Panc1 (cell line): ENCODE data around the gene PRR5. TPM values are rescaled to one million over a fixed set of nuclear protein-coding genes. Genes with fewer than 3 reads are reported as not detected.

Experiments used
- ATAC-seq: fragments of 200-7000 bp; cut with Tn5 transposase; 2 replicates; pipeline ENCODE4 v1.9.1; 2020; ENCODE audit warnings: mild to moderate bottlenecking, moderate library complexity
- BruUV-seq: library from RNA; stranded (reverse); fragments of 400-500 nt; replicated peaks from 2 replicates; lab custom pipeline; 2021; lab: Mats Ljungman, UMichigan
- CTCF ChIA-PET: fragments of 300-600 bp; sonication (Branson Sonifier 250); formaldehyde crosslinking; loops from one replicate; lab custom pipeline; 2022; ENCODE audit warnings: antibody characterized with exemption; lab: Charles Lee
- POLR2A ChIA-PET: fragments of 300-600 bp; sonication (Branson Sonifier 250); formaldehyde crosslinking; loops from one replicate; lab custom pipeline; 2022; ENCODE audit warnings: antibody characterized with exemption; lab: Charles Lee
- DNase-seq: peaks from one replicate; pipeline ENCODE4 v3.0.0-alpha.2; 2010; ENCODE audit warnings: low read depth, low spot score
- H3K27ac ChIP-seq: 2 replicates; pipeline ENCODE4 v1.5.1; 2011; ENCODE audit warnings: mild to moderate bottlenecking, low read length, inconsistent platforms
- H3K27me3 ChIP-seq: fragments of 200-500 bp; sonication (Bioruptor generic); 2 replicates; pipeline ENCODE4 v1.6.0; 2014; ENCODE audit warnings: low read length, inconsistent platforms; ENCODE audit not compliant: control insufficient read depth, insufficient read depth
- H3K36me3 ChIP-seq: fragments of 200-500 bp; sonication (Bioruptor generic); 2 replicates; pipeline ENCODE4 v1.5.1; 2014; ENCODE audit warnings: inconsistent platforms, mild to moderate bottlenecking, low read length, moderate library complexity; ENCODE audit not compliant: control insufficient read depth, insufficient read depth
- H3K4me1 ChIP-seq: 2 replicates; pipeline ENCODE4 v1.5.1; 2011; ENCODE audit warnings: inconsistent platforms, mild to moderate bottlenecking, low read length, moderate library complexity; ENCODE audit not compliant: control insufficient read depth, insufficient read depth
- H3K4me3 ChIP-seq, 2 experiments: 2 replicates each; pipeline ENCODE4 v1.5.1; 2011 to 2012; ENCODE audit warnings: low read depth in 2 of 2, low read length in 2 of 2, mild to moderate bottlenecking in 2 of 2, inconsistent platforms in 1 of 2, moderate library complexity in 1 of 2
- H3K9me3 ChIP-seq: fragments of 200-500 bp; sonication (Bioruptor generic); 2 replicates; pipeline ENCODE4 v1.5.1; 2014; ENCODE audit warnings: low read depth, mild to moderate bottlenecking, inconsistent platforms, low read length, moderate library complexity; ENCODE audit not compliant: control insufficient read depth, insufficient read depth
- POLR2AphosphoS5 ChIP-seq: IDR thresholded peaks from 2 replicates; pipeline ENCODE4 v1.6.1; 2012; ENCODE audit warnings: mild to moderate bottlenecking, low read depth, low read length, moderate library complexity
- SIN3A ChIP-seq: IDR thresholded peaks from 2 replicates; pipeline ENCODE4 v1.6.1; 2012; ENCODE audit warnings: low read depth, mild to moderate bottlenecking, low read length, moderate library complexity, borderline replicate concordance; ENCODE audit not compliant: insufficient read depth
- TCF7L2 ChIP-seq: IDR thresholded peaks from 2 replicates; pipeline ENCODE4 v1.6.1; 2011; ENCODE audit warnings: mild to moderate bottlenecking, low read depth, low read length, inconsistent platforms
- in situ Hi-C: cut with HindIII; loops from 2 replicates; pipeline ENCODE4 v1.10.0; 2016; ENCODE audit warnings: low sequenced_read_pairs, low pct_unique_long_range_greater_than_20kb
- intact Hi-C: fragments of 100-400 bp; cut with micrococcal nuclease; formaldehyde crosslinking; loops from one replicate; pipeline ENCODE4 v1.10.0; 2022; ENCODE audit not compliant: unreplicated experiment
- total RNA-seq: library from RNA; stranded (reverse); gene quantifications from one replicate; pipeline ENCODE4 v1.2.1, GENCODE V29; 2021; ENCODE audit not compliant: unreplicated experiment
- TF ChIP-seq, protein P1 (sequence below), 2 experiments: IDR thresholded peaks; 2 replicates each; pipeline ENCODE4 v1.6.1; 2011 to 2012; ENCODE audit warnings: low read depth in 2 of 2, control low read depth in 1 of 2, low read length in 1 of 2, mild to moderate bottlenecking in 1 of 2, moderate library complexity in 1 of 2; ENCODE audit not compliant: insufficient read depth in 1 of 2
- TF ChIP-seq, protein P2 (sequence below): fragments of 450-650 bp; IDR thresholded peaks from 2 replicates; pipeline ENCODE4 v1.5.1; 2017; ENCODE audit warnings: mild to moderate bottlenecking

Gene PRR5
- total RNA-seq, 1 experiment from 2014 or later: 11.5 TPM

DNA sequence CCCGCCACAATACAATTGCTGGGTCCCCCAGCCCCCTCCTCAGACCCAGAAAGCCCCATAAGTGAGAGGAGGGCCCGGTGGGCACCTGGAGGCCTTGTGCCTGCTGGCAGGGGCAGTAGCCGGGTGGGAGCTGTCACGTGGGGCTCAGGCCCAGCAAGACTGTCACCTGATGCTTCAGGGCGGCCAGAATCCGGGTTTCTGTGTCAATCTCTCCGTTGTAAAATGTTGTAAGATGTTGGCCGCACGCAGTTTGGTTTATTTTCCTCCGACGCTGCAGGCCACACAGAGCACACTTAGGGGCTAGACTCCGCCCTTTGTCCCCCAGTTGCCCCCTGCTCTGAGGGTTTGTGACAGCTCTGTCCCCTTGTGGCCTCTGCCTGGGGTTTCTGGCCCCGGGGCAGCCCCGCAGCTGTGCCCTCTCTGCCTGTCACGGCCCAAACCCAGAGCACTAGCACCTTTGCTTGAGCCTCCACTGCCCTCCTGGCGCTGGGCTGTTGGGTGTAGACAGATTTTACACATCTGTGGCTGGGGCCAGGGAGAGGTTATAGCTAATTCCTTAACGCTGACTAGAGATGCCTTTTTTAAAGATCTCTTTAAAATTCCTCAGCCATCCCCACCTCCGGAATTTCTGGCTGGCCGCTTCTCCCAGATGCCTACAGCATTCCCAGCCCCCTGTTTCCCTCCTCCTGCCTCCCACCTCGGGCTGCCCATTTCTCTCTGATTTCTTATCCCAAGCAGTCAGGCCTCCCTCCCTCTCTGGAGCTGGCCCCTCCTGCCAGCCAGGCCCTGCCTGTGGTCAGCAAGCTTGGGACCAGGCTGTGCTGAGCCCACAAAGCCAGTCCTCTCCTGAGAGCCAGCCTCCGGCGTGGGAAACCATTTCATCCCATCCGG lies 3.2 kb upstream of the PRR5 start:
- ATAC-seq (no peak), DNase-seq (no peak)
- Histone ChIP-seq H3K36me3 (no peaks in the 10 kb centered on the region), H3K27ac (no peak overlapping the region), H3K27me3 (no peaks in the 10 kb centered on the region), H3K4me1 (peaks cover 11% of the 10 kb centered on the region; the same call in 1 of the 2 replicates), H3K9me3 (no peaks in the 10 kb centered on the region), H3K4me3 (no peak overlapping the region)
- in situ Hi-C loops: no loop called here
- POLR2A ChIA-PET: no interaction called here
- CTCF ChIA-PET: no interaction called here
- TF ChIP-seq POLR2AphosphoS5 (no peak), TCF7L2 (no peak), SIN3A (no peak)
- TF ChIP-seq, protein P1, sequence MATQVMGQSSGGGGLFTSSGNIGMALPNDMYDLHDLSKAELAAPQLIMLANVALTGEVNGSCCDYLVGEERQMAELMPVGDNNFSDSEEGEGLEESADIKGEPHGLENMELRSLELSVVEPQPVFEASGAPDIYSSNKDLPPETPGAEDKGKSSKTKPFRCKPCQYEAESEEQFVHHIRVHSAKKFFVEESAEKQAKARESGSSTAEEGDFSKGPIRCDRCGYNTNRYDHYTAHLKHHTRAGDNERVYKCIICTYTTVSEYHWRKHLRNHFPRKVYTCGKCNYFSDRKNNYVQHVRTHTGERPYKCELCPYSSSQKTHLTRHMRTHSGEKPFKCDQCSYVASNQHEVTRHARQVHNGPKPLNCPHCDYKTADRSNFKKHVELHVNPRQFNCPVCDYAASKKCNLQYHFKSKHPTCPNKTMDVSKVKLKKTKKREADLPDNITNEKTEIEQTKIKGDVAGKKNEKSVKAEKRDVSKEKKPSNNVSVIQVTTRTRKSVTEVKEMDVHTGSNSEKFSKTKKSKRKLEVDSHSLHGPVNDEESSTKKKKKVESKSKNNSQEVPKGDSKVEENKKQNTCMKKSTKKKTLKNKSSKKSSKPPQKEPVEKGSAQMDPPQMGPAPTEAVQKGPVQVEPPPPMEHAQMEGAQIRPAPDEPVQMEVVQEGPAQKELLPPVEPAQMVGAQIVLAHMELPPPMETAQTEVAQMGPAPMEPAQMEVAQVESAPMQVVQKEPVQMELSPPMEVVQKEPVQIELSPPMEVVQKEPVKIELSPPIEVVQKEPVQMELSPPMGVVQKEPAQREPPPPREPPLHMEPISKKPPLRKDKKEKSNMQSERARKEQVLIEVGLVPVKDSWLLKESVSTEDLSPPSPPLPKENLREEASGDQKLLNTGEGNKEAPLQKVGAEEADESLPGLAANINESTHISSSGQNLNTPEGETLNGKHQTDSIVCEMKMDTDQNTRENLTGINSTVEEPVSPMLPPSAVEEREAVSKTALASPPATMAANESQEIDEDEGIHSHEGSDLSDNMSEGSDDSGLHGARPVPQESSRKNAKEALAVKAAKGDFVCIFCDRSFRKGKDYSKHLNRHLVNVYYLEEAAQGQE (IDR thresholded peaks at IDR 0.05; ENCODE audit: insufficient read depth in 1 of 2, low read depth in 2 of 2, low read length in 1 of 2): no peak
- TF ChIP-seq, protein P2, sequence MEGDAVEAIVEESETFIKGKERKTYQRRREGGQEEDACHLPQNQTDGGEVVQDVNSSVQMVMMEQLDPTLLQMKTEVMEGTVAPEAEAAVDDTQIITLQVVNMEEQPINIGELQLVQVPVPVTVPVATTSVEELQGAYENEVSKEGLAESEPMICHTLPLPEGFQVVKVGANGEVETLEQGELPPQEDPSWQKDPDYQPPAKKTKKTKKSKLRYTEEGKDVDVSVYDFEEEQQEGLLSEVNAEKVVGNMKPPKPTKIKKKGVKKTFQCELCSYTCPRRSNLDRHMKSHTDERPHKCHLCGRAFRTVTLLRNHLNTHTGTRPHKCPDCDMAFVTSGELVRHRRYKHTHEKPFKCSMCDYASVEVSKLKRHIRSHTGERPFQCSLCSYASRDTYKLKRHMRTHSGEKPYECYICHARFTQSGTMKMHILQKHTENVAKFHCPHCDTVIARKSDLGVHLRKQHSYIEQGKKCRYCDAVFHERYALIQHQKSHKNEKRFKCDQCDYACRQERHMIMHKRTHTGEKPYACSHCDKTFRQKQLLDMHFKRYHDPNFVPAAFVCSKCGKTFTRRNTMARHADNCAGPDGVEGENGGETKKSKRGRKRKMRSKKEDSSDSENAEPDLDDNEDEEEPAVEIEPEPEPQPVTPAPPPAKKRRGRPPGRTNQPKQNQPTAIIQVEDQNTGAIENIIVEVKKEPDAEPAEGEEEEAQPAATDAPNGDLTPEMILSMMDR: no peak
- BruUV-seq: no TSS peak
- intact Hi-C loops: loop anchor here (5.0 kb wide), 1 partner anchor 39 kb away; no protein-coding TSS in a partner anchor

DNA sequence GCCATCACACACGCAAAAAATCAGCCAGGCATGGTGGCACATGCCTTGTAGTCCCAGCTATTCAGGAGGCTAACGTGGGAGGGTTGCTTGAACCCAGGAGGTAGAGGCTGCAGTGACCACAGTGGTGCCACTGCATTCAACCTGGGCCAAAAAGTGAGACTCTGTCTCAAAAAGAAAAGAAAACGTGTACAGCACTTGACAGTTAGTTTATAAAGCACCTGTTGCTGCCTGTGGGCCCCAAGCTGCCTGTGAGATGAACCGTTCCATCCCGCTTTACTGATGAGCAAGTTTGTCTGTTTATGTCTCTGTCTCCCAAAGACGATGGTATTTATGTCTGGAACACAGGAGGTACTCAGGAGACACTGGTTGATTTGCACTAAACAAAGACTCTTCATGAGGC lies 1.5 kb upstream of the PRR5 start:
- intact Hi-C loops: no loop called here
- Histone ChIP-seq H3K4me1 (peaks cover 11% of the 10 kb centered on the region; the same call in 1 of the 2 replicates), H3K4me3 (no peak overlapping the region), H3K9me3 (no peaks in the 10 kb centered on the region), H3K27me3 (no peaks in the 10 kb centered on the region), H3K27ac (no peak overlapping the region), H3K36me3 (no peaks in the 10 kb centered on the region)
- TF ChIP-seq SIN3A (no peak), TCF7L2 (no peak)
- TF ChIP-seq, protein P1 (IDR thresholded peaks at IDR 0.05; ENCODE audit: insufficient read depth in 1 of 2, low read depth in 2 of 2, low read length in 1 of 2): no peak
- POLR2A ChIA-PET: no interaction called here
- BruUV-seq: no TSS peak
- ATAC-seq (no peak), DNase-seq (no peak)
- in situ Hi-C loops: no loop called here
- CTCF ChIA-PET: no interaction called here
